Panc1 (cell line): Measurements from ENCODE around the gene PKP1.

Experiments
- CTCF ChIP-seq: fragments of 450-650 bp; IDR thresholded peaks from 2 replicates; pipeline ENCODE4 v1.5.1; 2017; ENCODE audit warnings: mild to moderate bottlenecking
- POLR2AphosphoS5 ChIP-seq: IDR thresholded peaks from 2 replicates; pipeline ENCODE4 v1.6.1; 2012; ENCODE audit warnings: mild to moderate bottlenecking, low read depth, low read length, moderate library complexity
- TCF7L2 ChIP-seq: IDR thresholded peaks from 2 replicates; pipeline ENCODE4 v1.6.1; 2011; ENCODE audit warnings: mild to moderate bottlenecking, low read depth, low read length, inconsistent platforms
- TF ChIP-seq, protein P1 (sequence below), 2 experiments: IDR thresholded peaks; 2 replicates each; pipeline ENCODE4 v1.6.1; 2011 to 2012; ENCODE audit warnings: low read depth in 2 of 2, control low read depth in 1 of 2, low read length in 1 of 2, mild to moderate bottlenecking in 1 of 2, moderate library complexity in 1 of 2; ENCODE audit not compliant: insufficient read depth in 1 of 2

GRCh38 chr1:201359873-201360210, 76.5 kb downstream of the PKP1 start:
- TF ChIP-seq, protein P1, sequence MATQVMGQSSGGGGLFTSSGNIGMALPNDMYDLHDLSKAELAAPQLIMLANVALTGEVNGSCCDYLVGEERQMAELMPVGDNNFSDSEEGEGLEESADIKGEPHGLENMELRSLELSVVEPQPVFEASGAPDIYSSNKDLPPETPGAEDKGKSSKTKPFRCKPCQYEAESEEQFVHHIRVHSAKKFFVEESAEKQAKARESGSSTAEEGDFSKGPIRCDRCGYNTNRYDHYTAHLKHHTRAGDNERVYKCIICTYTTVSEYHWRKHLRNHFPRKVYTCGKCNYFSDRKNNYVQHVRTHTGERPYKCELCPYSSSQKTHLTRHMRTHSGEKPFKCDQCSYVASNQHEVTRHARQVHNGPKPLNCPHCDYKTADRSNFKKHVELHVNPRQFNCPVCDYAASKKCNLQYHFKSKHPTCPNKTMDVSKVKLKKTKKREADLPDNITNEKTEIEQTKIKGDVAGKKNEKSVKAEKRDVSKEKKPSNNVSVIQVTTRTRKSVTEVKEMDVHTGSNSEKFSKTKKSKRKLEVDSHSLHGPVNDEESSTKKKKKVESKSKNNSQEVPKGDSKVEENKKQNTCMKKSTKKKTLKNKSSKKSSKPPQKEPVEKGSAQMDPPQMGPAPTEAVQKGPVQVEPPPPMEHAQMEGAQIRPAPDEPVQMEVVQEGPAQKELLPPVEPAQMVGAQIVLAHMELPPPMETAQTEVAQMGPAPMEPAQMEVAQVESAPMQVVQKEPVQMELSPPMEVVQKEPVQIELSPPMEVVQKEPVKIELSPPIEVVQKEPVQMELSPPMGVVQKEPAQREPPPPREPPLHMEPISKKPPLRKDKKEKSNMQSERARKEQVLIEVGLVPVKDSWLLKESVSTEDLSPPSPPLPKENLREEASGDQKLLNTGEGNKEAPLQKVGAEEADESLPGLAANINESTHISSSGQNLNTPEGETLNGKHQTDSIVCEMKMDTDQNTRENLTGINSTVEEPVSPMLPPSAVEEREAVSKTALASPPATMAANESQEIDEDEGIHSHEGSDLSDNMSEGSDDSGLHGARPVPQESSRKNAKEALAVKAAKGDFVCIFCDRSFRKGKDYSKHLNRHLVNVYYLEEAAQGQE (IDR thresholded peaks at IDR 0.05; ENCODE audit: insufficient read depth in 1 of 2, low read depth in 2 of 2, low read length in 1 of 2), result no peak
- TF ChIP-seq CTCF (no peak), POLR2AphosphoS5 (no peak), TCF7L2 (no peak)
